HG03135 (cell line): Measurements from ENCODE around the gene CD22.

Experiments
- ATAC-seq: cut with Tn5 transposase; IDR thresholded peaks from one replicate; pipeline ENCODE4 v1.9.1; 2021; ENCODE audit warnings: mild to moderate bottlenecking, moderate library complexity; ENCODE audit not compliant: unreplicated experiment

Gene CD22

GRCh38 chr19:35295792-35296462 is 33.1 kb upstream of the CD22 start:
- no peak for ATAC-seq

- ATAC-seq = no peak
These were observed 32.1 kb upstream of the CD22 start for GRCh38 chr19:35296644-35297514.

- no peak for ATAC-seq
These were observed 31.5 kb upstream of the CD22 start for GRCh38 chr19:35297515-35297848.

GRCh38 chr19:35297922-35298321 is 31.1 kb upstream of the CD22 start:
- no peak for ATAC-seq

GRCh38 chr19:35298561-35298972 is 30.4 kb upstream of the CD22 start:
- no peak for ATAC-seq

GRCh38 chr19:35299523-35300338 is 29.3 kb upstream of the CD22 start:
- ATAC-seq = no peak

- no peak for ATAC-seq
These were observed 28.7 kb upstream of the CD22 start for GRCh38 chr19:35300339-35300649.

- no peak for ATAC-seq
These were observed 27.0 kb upstream of the CD22 start for GRCh38 chr19:35301961-35302360.

GRCh38 chr19:35302446-35302845 is 26.5 kb upstream of the CD22 start:
- ATAC-seq = no peak

GRCh38 chr19:35303357-35303915 is 25.6 kb upstream of the CD22 start:
- no peak for ATAC-seq

- ATAC-seq = no peak
These were observed 25.0 kb upstream of the CD22 start for GRCh38 chr19:35304036-35304435.

GRCh38 chr19:35305181-35305580 is 23.8 kb upstream of the CD22 start:
- no peak for ATAC-seq

GRCh38 chr19:35306473-35307246 is 22.3 kb upstream of the CD22 start:
- ATAC-seq = no peak

- ATAC-seq = no peak
These were observed 21.1 kb upstream of the CD22 start for GRCh38 chr19:35307931-35308330.

GRCh38 chr19:35308910-35309309 is 20.1 kb upstream of the CD22 start:
- no peak for ATAC-seq

GRCh38 chr19:35309481-35310279 is 19.3 kb upstream of the CD22 start:
- no peak for ATAC-seq

- no peak for ATAC-seq
These were observed 18.7 kb upstream of the CD22 start for GRCh38 chr19:35310331-35310730.

GRCh38 chr19:35310811-35311465 is 18.0 kb upstream of the CD22 start:
- ATAC-seq = no peak

GRCh38 chr19:35311901-35312665 is 16.9 kb upstream of the CD22 start:
- ATAC-seq = no peak
